Fibroblast of lung (primary cell): ENCODE data around the gene NT5C1A. TPM values are rescaled to one million over a fixed set of nuclear protein-coding genes. Genes with fewer than 3 reads are reported as not detected.

Experiments
- DNase-seq, 2 donors: peaks; one replicate each; pipeline versions ENCODE4 v3.0.0 to v3.0.0-alpha.2; 2010; ENCODE audit warnings: low read depth in 2 of 2
- H2AFZ ChIP-seq: 2 replicates; pipeline ENCODE4 v1.5.1; 2012; ENCODE audit warnings: low read length, control low read depth, inconsistent platforms
- H3K27ac ChIP-seq: 2 replicates; pipeline ENCODE4 v1.5.1; 2011; ENCODE audit warnings: low read length, control low read depth; ENCODE audit not compliant: insufficient read depth
- H3K27me3 ChIP-seq: 2 replicates; pipeline ENCODE4 v1.5.1; 2011; ENCODE audit warnings: mild to moderate bottlenecking, low read length; ENCODE audit not compliant: control insufficient read depth, insufficient read depth
- H3K36me3 ChIP-seq: 2 replicates; pipeline ENCODE4 v1.5.1; 2011; ENCODE audit warnings: low read length; ENCODE audit not compliant: control insufficient read depth, insufficient read depth
- H3K4me1 ChIP-seq: 2 replicates; pipeline ENCODE4 v1.5.1; 2011; ENCODE audit warnings: low read length; ENCODE audit not compliant: control insufficient read depth, insufficient read depth; ENCODE audit errors: extremely low read depth
- H3K4me2 ChIP-seq: 2 replicates; pipeline ENCODE4 v1.5.1; 2011; ENCODE audit warnings: low read length, control low read depth; ENCODE audit not compliant: insufficient read depth; ENCODE audit errors: extremely low read depth
- H3K4me3 ChIP-seq, 4 experiments: fragments of 200-600 bp in 1 of 4; sonication (generic) in 1 of 4; replicated peaks in 1 of 4; 2 replicates each; pipeline ENCODE4 v1.5.1; 2011 to 2016; ENCODE audit warnings: low read length in 4 of 4, low read depth in 3 of 4, mild to moderate bottlenecking in 3 of 4, control low read depth in 2 of 4, inconsistent platforms in 1 of 4, mixed read lengths in 1 of 4; ENCODE audit not compliant: insufficient read depth in 1 of 4; ENCODE audit errors: control extremely low read depth in 1 of 4
- H3K79me2 ChIP-seq: 2 replicates; pipeline ENCODE4 v1.5.1; 2012; ENCODE audit warnings: mild to moderate bottlenecking, low read length, inconsistent platforms; ENCODE audit not compliant: control insufficient read depth, insufficient read depth
- H3K9ac ChIP-seq: 2 replicates; pipeline ENCODE4 v1.5.1; 2011; ENCODE audit warnings: mild to moderate bottlenecking, low read length, control low read depth; ENCODE audit not compliant: insufficient read depth
- H3K9me3 ChIP-seq: 2 replicates; pipeline ENCODE4 v1.5.1; 2012; ENCODE audit warnings: low read depth, low read length; ENCODE audit not compliant: control insufficient read depth, insufficient read depth
- H4K20me1 ChIP-seq: 2 replicates; pipeline ENCODE4 v1.5.1; 2011; ENCODE audit warnings: low read length; ENCODE audit not compliant: control insufficient read depth, insufficient read depth; ENCODE audit errors: extremely low read depth
- CTCF ChIP-seq, 2 donors: IDR thresholded peaks in 1 of 2; conservative IDR thresholded peaks in 1 of 2; 1 replicate in 1 of 2; 2 replicates in 1 of 2; pipeline ENCODE4 v1.5.1; 2011 to 2012; ENCODE audit warnings: low read length in 2 of 2, control low read depth in 1 of 2, inconsistent platforms in 1 of 2, low read depth in 1 of 2, mild to moderate bottlenecking in 1 of 2
- EZH2 ChIP-seq: IDR thresholded peaks from 2 replicates; pipeline ENCODE4 v1.5.1; 2012; ENCODE audit warnings: low read length, control low read depth, mild to moderate bottlenecking; ENCODE audit errors: missing control alignments
- polyA plus RNA-seq, 2 donors: library from polyadenylated mRNA; depleted of rRNA in 1 of 2; stranded (reverse) in 1 of 2; unstranded in 1 of 2; fragments of >200 nt; gene quantifications; 2 replicates each; pipeline ENCODE4 v1.2.1, GENCODE V29; 2011 to 2012; ENCODE audit warnings: missing spikeins in 1 of 2
- total RNA-seq: library from RNA; depleted of rRNA; stranded (reverse); fragments of >200 nt; gene quantifications from 2 replicates; pipeline ENCODE4 v1.2.1, GENCODE V29; 2014

NT5C1A gene
- total and polyA plus RNA-seq, 2 donors (not counting 1 experiment from before 2014, with no cell fraction given) = not detected

DNA sequence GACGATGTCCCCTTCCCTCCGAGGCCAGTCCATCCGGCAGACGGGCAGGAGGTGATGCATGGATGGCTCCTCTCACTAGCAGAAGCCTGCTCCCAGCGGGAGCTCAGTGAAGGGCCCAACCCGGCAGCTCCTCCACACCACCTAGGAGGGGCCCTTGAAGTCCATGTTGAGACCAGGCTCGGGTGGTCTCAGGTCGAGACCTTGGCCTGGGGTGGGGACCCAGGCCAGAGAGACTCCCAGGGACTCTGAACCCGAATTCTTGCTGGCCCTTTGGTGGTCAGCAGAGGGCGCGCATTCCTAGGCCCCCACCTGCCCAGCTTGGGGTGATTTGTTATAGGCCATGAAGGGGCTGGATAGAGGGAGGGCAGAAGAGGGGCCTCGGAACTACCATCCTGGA is 642 bp upstream of the NT5C1A start:
- no peak for DNase-seq

DNA sequence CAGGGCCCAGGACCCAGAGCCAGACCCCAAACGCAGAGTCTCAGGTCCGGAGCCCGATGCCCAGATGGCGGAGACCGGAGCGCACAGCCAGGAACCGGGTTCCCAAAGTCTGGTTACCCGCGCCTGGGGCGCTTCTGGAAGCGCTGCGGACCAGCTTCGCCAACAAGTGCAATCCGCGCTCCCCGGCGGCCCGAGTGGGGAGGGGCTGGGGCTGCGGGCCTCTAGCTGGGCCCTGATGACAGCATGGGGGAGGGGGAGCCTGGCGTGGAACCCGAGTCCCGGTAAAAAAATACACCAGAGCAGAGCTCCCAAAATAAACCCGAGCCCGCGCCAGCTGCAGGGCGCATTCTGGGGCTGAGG is 494 bp downstream of the NT5C1A start:
- no peaks in the 10 kb centered on the region for H3K4me1 ChIP-seq
- H3K4me2 ChIP-seq = peak overlapping the region; percentile 72
- H4K20me1 ChIP-seq = no peaks in the 10 kb centered on the region
- H3K9me3 ChIP-seq = no peaks in the 10 kb centered on the region
- no peaks in the 10 kb centered on the region for H3K36me3 ChIP-seq
- H3K9ac ChIP-seq = no peak overlapping the region
- H3K79me2 ChIP-seq = no peaks in the 10 kb centered on the region
- no peak overlapping the region for H2AFZ ChIP-seq
- H3K27ac ChIP-seq = no peak overlapping the region
- H3K27me3 ChIP-seq = peaks cover 29% of the 10 kb centered on the region
- peak; percentile 24 for TF ChIP-seq EZH2
- no peak for TF ChIP-seq CTCF (conservative IDR thresholded peaks at IDR 0.05 in 1 of 2, IDR thresholded peaks at IDR 0.05 in 1 of 2; ENCODE audit: low read depth in 1 of 2, low read length in 2 of 2)
- peak overlapping the region in 1 of 4 experiments; percentile 45 for H3K4me3 ChIP-seq
- DNase-seq = no peak

More for the DNA sequence above, 642 bp upstream of the NT5C1A start:
- H3K27ac ChIP-seq = no peak overlapping the region
- H3K4me3 ChIP-seq = peak overlapping the region in 1 of 4 experiments; percentile 45
- peaks cover 29% of the 10 kb centered on the region for H3K27me3 ChIP-seq
- H3K36me3 ChIP-seq = no peaks in the 10 kb centered on the region
- H3K4me2 ChIP-seq = peak overlapping the region; percentile 37
- no peaks in the 10 kb centered on the region for H4K20me1 ChIP-seq
- no peak overlapping the region for H3K9ac ChIP-seq
- no peak overlapping the region for H2AFZ ChIP-seq
- no peaks in the 10 kb centered on the region for H3K9me3 ChIP-seq
- H3K79me2 ChIP-seq = no peaks in the 10 kb centered on the region
- no peaks in the 10 kb centered on the region for H3K4me1 ChIP-seq
- TF ChIP-seq EZH2 = no peak
- peak; percentile 17 to 50 for TF ChIP-seq CTCF (conservative IDR thresholded peaks at IDR 0.05 in 1 of 2, IDR thresholded peaks at IDR 0.05 in 1 of 2; ENCODE audit: low read depth in 1 of 2, low read length in 2 of 2)

GRCh38 chr1:39670689-39671088 is 1.2 kb downstream of the NT5C1A start:
- H3K4me1 ChIP-seq = no peaks in the 10 kb centered on the region
- no peak overlapping the region for H3K27ac ChIP-seq
- no peaks in the 10 kb centered on the region for H4K20me1 ChIP-seq
- H3K4me2 ChIP-seq = no peak overlapping the region
- no peaks in the 10 kb centered on the region for H3K79me2 ChIP-seq
- no peak for DNase-seq
- no peaks in the 10 kb centered on the region for H3K36me3 ChIP-seq
- H3K9me3 ChIP-seq = no peaks in the 10 kb centered on the region
- H2AFZ ChIP-seq = no peak overlapping the region
- no peak overlapping the region for H3K4me3 ChIP-seq
- TF ChIP-seq CTCF (conservative IDR thresholded peaks at IDR 0.05 in 1 of 2, IDR thresholded peaks at IDR 0.05 in 1 of 2; ENCODE audit: low read depth in 1 of 2, low read length in 2 of 2) = no peak
- no peak for TF ChIP-seq EZH2
- H3K27me3 ChIP-seq = peaks cover 29% of the 10 kb centered on the region
- no peak overlapping the region for H3K9ac ChIP-seq
